ENCODE data around the gene CTIF. TPM values are rescaled to one million over a fixed set of nuclear protein-coding genes. Genes with fewer than 3 reads are reported as not detected.

Gene CTIF
- total RNA-seq, 1 donor from 2014 or later: 15.0 TPM

GRCh38 chr18:48754559-48754958 lies 215.7 kb downstream of the CTIF start:
- Histone ChIP-seq H3K4me3 (ENCODE audit: low read depth, low read length) (no peak overlapping the region), H3K27me3 (ENCODE audit: control insufficient read depth, insufficient read depth, low read length) (no peaks in the 10 kb centered on the region), H3K36me3 (ENCODE audit: control insufficient read depth, insufficient read depth, low read length) (peaks cover 9% of the 10 kb centered on the region)
- no peak for DNase-seq (ENCODE audit: low read depth)
- no peak for FAIRE-seq
- no peak for TF ChIP-seq CTCF (IDR thresholded peaks at IDR 0.05; ENCODE audit: insufficient read depth, low read length, severe bottlenecking)

- H3K27me3 ChIP-seq (ENCODE audit: control insufficient read depth, insufficient read depth, low read length): no peaks in the 10 kb centered on the region
- H3K36me3 ChIP-seq (ENCODE audit: control insufficient read depth, insufficient read depth, low read length): peaks cover 11% of the 10 kb centered on the region
- no peak for FAIRE-seq
- no peak overlapping the region for H3K4me3 ChIP-seq (ENCODE audit: low read depth, low read length)
- TF ChIP-seq CTCF (IDR thresholded peaks at IDR 0.05; ENCODE audit: insufficient read depth, low read length, severe bottlenecking): no peak
- DNase-seq (ENCODE audit: low read depth): no peak
Observed at GRCh38 chr18:48754993-48755473, 216.2 kb downstream of the CTIF start.

- Histone ChIP-seq H3K27me3 (ENCODE audit: control insufficient read depth, insufficient read depth, low read length) (no peaks in the 10 kb centered on the region), H3K4me3 (ENCODE audit: low read depth, low read length) (no peak overlapping the region), H3K36me3 (ENCODE audit: control insufficient read depth, insufficient read depth, low read length) (peaks cover 15% of the 10 kb centered on the region)
- TF ChIP-seq CTCF (IDR thresholded peaks at IDR 0.05; ENCODE audit: insufficient read depth, low read length, severe bottlenecking): no peak
- no peak for DNase-seq (ENCODE audit: low read depth)
- no peak for FAIRE-seq
Observed at GRCh38 chr18:48756511-48757226, 217.8 kb downstream of the CTIF start.

GRCh38 chr18:48757367-48757766 lies 218.5 kb downstream of the CTIF start:
- TF ChIP-seq CTCF (IDR thresholded peaks at IDR 0.05; ENCODE audit: insufficient read depth, low read length, severe bottlenecking): no peak
- Histone ChIP-seq H3K27me3 (ENCODE audit: control insufficient read depth, insufficient read depth, low read length) (no peaks in the 10 kb centered on the region), H3K4me3 (ENCODE audit: low read depth, low read length) (no peak overlapping the region), H3K36me3 (ENCODE audit: control insufficient read depth, insufficient read depth, low read length) (peaks cover 20% of the 10 kb centered on the region)
- DNase-seq (ENCODE audit: low read depth) (no peak), FAIRE-seq (no peak)

GRCh38 chr18:48757906-48758305 lies 219.1 kb downstream of the CTIF start:
- Histone ChIP-seq H3K4me3 (ENCODE audit: low read depth, low read length) (no peak overlapping the region), H3K36me3 (ENCODE audit: control insufficient read depth, insufficient read depth, low read length) (peaks cover 22% of the 10 kb centered on the region), H3K27me3 (ENCODE audit: control insufficient read depth, insufficient read depth, low read length) (no peaks in the 10 kb centered on the region)
- TF ChIP-seq CTCF (IDR thresholded peaks at IDR 0.05; ENCODE audit: insufficient read depth, low read length, severe bottlenecking): no peak
- DNase-seq (ENCODE audit: low read depth) (no peak), FAIRE-seq (no peak)

- Histone ChIP-seq H3K4me3 (ENCODE audit: low read depth, low read length) (no peak overlapping the region), H3K27me3 (ENCODE audit: control insufficient read depth, insufficient read depth, low read length) (no peaks in the 10 kb centered on the region), H3K36me3 (ENCODE audit: control insufficient read depth, insufficient read depth, low read length) (peaks cover 30% of the 10 kb centered on the region)
- DNase-seq (ENCODE audit: low read depth) (no peak), FAIRE-seq (no peak)
- TF ChIP-seq CTCF (IDR thresholded peaks at IDR 0.05; ENCODE audit: insufficient read depth, low read length, severe bottlenecking): no peak
Observed at GRCh38 chr18:48761582-48761981, 222.8 kb downstream of the CTIF start.
